Liver (tissue), 3 donors: ENCODE results near the gene ZNF227.

Source experiments
- EGR1 ChIP-seq, 2 donors: IDR thresholded peaks; 2 replicates each; pipeline ENCODE4 v1.6.1; 2016 to 2018; ENCODE audit warnings: antibody characterized with exemption in 2 of 2, low read depth in 2 of 2
- GABPA ChIP-seq, 2 donors: IDR thresholded peaks in 1 of 2; conservative IDR thresholded peaks in 1 of 2; 2 replicates each; pipeline ENCODE4 v1.6.1; 2016; ENCODE audit warnings: antibody characterized with exemption in 2 of 2, mild to moderate bottlenecking in 1 of 2, moderate library complexity in 1 of 2
- HNF4G ChIP-seq: IDR thresholded peaks from 2 replicates; pipeline ENCODE4 v1.6.1; 2016; ENCODE audit warnings: antibody characterized with exemption
- RAD21 ChIP-seq, 2 donors: IDR thresholded peaks; 2 replicates each; pipeline ENCODE4 v1.6.1; 2016; ENCODE audit warnings: antibody characterized with exemption in 2 of 2, mild to moderate bottlenecking in 2 of 2
- RXRA ChIP-seq, 2 donors: IDR thresholded peaks; 2 replicates each; pipeline ENCODE4 v1.6.1; 2017 to 2018; ENCODE audit warnings: antibody characterized with exemption in 2 of 2, mild to moderate bottlenecking in 1 of 2
- SP1 ChIP-seq: IDR thresholded peaks from 2 replicates; pipeline ENCODE4 v1.6.1; 2018; ENCODE audit warnings: antibody characterized with exemption, mild to moderate bottlenecking
- TF ChIP-seq, protein P1 (sequence below): fragments of 150-350 bp; IDR thresholded peaks from 2 replicates; pipeline ENCODE4 v1.5.1; 2017; ENCODE audit warnings: improper control_type of control experiment, low read depth, low read length; ENCODE audit not compliant: missing input control
- TF ChIP-seq, protein P2 (sequence below): IDR thresholded peaks from 2 replicates; pipeline ENCODE4 v1.6.1; 2016; ENCODE audit warnings: antibody characterized with exemption
- TF ChIP-seq, protein P3 (sequence below): IDR thresholded peaks from 2 replicates; pipeline ENCODE4 v1.6.1; 2016; ENCODE audit warnings: antibody characterized with exemption
- TF ChIP-seq, protein P4 (sequence below): IDR thresholded peaks from 2 replicates; pipeline ENCODE4 v1.6.1; 2016; ENCODE audit warnings: antibody characterized with exemption
- donor health status: healthy.
- donor health status: healthy.

DNA sequence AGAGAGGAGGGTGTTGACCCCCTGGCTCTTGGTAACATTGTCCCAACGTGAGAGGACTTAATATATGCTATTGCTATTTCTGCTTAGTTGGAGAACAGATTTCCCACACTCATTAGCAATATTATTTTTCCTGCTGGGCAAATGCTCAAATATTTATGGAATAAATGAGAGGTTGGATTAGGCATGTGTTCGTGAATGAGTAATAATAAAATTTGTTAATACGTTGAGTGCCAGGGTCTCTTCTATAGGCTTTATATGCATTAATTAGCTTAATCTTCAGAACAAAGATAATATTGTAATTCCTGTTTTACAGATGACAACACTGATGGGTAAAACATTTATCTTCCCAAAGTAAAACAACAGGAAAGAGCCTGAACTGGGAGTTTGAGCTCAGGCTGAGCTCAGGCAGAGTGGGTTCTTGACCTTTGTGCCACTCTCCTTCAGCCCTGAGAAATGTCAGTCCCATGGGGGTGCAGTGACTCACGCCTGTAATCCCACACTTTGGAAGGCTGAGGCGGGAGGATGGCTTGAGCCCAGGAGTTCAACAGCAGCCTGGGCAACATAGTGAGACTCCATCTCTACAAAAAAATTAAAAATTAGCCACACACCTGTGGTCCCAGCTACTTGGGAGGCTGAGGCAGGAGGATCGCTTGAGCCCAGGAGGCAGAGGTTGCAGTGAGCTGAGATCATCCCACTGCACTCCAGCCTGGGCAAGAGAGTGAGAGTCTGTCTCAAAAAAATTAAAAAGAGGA is 48.5 kb downstream of the ZNF227 start:
- TF ChIP-seq, protein P1, sequence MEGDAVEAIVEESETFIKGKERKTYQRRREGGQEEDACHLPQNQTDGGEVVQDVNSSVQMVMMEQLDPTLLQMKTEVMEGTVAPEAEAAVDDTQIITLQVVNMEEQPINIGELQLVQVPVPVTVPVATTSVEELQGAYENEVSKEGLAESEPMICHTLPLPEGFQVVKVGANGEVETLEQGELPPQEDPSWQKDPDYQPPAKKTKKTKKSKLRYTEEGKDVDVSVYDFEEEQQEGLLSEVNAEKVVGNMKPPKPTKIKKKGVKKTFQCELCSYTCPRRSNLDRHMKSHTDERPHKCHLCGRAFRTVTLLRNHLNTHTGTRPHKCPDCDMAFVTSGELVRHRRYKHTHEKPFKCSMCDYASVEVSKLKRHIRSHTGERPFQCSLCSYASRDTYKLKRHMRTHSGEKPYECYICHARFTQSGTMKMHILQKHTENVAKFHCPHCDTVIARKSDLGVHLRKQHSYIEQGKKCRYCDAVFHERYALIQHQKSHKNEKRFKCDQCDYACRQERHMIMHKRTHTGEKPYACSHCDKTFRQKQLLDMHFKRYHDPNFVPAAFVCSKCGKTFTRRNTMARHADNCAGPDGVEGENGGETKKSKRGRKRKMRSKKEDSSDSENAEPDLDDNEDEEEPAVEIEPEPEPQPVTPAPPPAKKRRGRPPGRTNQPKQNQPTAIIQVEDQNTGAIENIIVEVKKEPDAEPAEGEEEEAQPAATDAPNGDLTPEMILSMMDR, result no peak
- TF ChIP-seq, protein P2, sequence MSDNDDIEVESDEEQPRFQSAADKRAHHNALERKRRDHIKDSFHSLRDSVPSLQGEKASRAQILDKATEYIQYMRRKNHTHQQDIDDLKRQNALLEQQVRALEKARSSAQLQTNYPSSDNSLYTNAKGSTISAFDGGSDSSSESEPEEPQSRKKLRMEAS, result no peak
- TF ChIP-seq EGR1 (IDR thresholded peaks at IDR 0.05; ENCODE audit: low read depth in 2 of 2), result no peak
- TF ChIP-seq RAD21 (IDR thresholded peaks at IDR 0.05), result no peak
- TF ChIP-seq SP1, result no peak
- no peak for TF ChIP-seq GABPA (IDR thresholded peaks at IDR 0.05 in 1 of 2, conservative IDR thresholded peaks at IDR 0.05 in 1 of 2)
- TF ChIP-seq, protein P3, sequence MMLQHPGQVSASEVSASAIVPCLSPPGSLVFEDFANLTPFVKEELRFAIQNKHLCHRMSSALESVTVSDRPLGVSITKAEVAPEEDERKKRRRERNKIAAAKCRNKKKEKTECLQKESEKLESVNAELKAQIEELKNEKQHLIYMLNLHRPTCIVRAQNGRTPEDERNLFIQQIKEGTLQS, result no peak
- TF ChIP-seq, protein P4, sequence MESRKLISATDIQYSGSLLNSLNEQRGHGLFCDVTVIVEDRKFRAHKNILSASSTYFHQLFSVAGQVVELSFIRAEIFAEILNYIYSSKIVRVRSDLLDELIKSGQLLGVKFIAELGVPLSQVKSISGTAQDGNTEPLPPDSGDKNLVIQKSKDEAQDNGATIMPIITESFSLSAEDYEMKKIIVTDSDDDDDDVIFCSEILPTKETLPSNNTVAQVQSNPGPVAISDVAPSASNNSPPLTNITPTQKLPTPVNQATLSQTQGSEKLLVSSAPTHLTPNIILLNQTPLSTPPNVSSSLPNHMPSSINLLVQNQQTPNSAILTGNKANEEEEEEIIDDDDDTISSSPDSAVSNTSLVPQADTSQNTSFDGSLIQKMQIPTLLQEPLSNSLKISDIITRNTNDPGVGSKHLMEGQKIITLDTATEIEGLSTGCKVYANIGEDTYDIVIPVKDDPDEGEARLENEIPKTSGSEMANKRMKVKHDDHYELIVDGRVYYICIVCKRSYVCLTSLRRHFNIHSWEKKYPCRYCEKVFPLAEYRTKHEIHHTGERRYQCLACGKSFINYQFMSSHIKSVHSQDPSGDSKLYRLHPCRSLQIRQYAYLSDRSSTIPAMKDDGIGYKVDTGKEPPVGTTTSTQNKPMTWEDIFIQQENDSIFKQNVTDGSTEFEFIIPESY, result no peak
- no peak for TF ChIP-seq HNF4G
- TF ChIP-seq RXRA (IDR thresholded peaks at IDR 0.05), result no peak
